Left lobe of liver (tissue), 2 donors: ENCODE data around the gene EDRF1. TPM values are rescaled to one million over a fixed set of nuclear protein-coding genes. Genes with fewer than 3 reads are reported as not detected.

Source experiments
- ATAC-seq: fragments of 200-7000 bp; cut with Tn5 transposase; one replicate; pipeline ENCODE4 v1.9.1; 2020; ENCODE audit warnings: mild to moderate bottlenecking, moderate library complexity
- DNase-seq: peaks from one replicate; pipeline ENCODE4 v3.0.0-alpha.2; 2020; ENCODE audit warnings: low spot score
- total RNA-seq: library from RNA; stranded (reverse); gene quantifications from one replicate; pipeline ENCODE4 v1.2.1, GENCODE V29; 2021
- donor health status: DM: no; HTN: no; CAD: no; lungs with moderate emphysema.
- donor health status: DM: no; HTN: yes; CAD: no.

Gene EDRF1
- total RNA-seq, 1 donor from 2014 or later: 5.7 TPM

DNA sequence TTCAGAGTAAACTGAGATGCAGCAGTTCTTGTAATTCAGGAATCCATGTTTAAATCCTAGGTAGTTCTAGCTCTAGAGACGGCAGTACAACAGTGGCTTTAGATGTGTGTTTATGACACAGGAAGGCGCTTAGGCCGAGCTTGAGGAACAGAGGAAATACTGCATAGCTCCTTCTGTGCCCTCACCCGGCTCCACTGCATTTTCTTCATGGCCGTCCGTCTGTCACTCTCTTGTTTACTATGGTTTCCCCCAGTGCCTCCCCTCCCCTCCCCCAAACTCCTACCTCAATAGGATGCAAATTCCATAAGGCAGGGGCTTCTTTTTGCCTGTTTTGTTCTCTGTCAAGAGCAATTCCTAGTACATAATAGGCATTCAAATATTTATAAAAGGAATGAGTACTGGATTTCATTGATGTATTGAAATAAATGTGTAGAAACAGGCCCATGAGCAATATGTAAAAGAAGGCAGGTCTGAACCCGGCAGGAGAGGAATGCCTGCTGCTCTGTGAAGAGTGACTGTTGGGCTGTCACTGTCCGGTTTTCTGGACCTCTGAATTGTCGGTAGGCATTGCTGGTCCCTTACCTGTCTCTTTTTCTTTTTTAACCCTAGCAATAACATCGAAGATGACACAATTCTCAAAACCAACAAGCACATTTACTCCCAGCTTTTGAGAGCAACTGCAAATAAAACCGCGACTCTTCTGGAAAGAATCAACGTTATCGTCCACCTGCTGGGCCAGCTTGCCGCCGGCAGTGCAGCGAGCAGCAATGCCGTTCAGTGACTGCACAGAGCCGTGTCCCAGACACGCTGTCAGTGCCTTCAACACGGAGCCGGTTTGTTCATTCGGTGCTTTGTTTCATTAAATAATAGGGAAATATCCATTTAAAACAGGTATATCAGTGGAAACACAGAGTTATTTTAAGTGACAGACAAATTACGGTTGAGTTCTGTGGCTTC lies 43.5 kb downstream of the EDRF1 start:
- no peak for ATAC-seq

GRCh38 chr10:125765835-125766234 lies 46.3 kb downstream of the EDRF1 start:
- ATAC-seq (no peak), DNase-seq (no peak)

More for the DNA sequence above, 43.5 kb downstream of the EDRF1 start:
- DNase-seq: no peak

DNA sequence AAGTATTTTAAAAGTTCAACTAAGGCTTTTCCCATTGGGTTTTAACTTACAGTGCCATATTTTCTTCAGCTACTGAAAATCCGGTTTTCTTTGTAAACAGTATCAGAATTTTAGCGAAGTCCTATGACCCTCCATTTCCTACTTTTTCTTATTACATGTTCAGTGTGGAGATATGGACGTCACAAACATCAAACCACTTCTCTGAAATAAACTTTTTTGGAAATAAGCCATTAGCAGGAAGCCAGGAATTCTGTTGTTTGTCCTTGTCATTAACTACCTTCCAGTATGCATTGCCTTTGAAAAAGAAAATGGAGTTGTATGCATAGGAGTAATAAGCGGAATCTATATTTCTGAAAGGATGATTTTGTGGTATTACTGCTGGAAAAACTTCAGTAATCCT lies 47.0 kb downstream of the EDRF1 start:
- DNase-seq (no peak), ATAC-seq (no peak)

DNA sequence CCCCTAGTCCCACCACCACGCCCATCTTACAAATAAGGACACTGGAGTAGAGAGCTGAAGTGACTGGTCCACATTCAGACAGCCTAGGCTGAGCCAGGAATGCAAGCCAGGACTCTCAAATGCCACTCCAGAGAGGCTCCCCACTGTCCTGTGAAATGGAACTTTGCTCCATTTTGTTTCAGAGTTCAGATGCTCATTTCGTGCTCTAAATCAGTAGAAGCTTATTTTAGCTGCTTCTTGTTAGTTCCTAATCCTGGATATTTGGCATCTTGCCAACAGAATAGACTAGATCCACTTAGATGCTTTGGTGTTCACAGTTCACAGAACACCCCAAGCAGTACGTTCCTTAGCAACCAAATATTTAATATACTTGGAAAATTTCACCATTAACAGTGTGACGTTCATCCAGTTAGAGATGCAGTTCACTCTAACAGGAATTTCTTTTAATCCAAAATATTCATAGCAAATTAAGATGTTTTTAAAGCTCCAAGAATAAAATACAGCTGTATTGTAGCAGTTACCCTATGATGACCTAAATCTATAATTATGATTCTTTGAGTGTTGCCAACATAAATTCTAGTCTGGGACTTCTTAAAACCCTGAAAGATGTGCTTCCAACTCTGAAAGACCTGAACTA lies 48.8 kb downstream of the EDRF1 start:
- ATAC-seq: no peak
- no peak for DNase-seq

GRCh38 chr10:125769175-125769574 lies 49.7 kb downstream of the EDRF1 start:
- DNase-seq (no peak), ATAC-seq (no peak)

GRCh38 chr10:125770844-125771243 lies 51.3 kb downstream of the EDRF1 start:
- no peak for DNase-seq
- ATAC-seq: no peak

- no peak for DNase-seq
These were observed 52.8 kb downstream of the EDRF1 start for GRCh38 chr10:125772112-125772863.

DNA sequence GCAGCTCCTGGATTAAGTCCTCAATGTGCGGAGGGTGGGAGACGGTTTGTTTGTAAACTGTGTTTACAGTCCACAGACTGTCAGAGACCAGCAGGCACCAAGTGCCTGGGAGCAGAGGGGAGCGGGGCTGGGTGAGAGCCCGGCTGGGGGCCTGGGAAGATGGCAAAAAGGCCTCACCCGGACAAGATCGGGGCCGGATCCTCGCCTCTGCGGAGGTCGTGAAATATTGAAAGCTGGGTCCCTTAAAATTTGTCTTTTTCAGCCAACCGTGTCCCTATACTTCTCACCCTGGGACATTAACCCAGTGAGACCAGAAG lies 53.3 kb downstream of the EDRF1 start:
- no peak for DNase-seq
- ATAC-seq: no peak

More at GRCh38 chr10:125772112-125772863, 52.8 kb downstream of the EDRF1 start:
- no peak for ATAC-seq

- DNase-seq: no peak
- ATAC-seq: peak; percentile 30
These were observed 54.4 kb downstream of the EDRF1 start for GRCh38 chr10:125773687-125774543.

GRCh38 chr10:125774581-125775191 lies 55.2 kb downstream of the EDRF1 start:
- DNase-seq (no peak), ATAC-seq (no peak)

DNA sequence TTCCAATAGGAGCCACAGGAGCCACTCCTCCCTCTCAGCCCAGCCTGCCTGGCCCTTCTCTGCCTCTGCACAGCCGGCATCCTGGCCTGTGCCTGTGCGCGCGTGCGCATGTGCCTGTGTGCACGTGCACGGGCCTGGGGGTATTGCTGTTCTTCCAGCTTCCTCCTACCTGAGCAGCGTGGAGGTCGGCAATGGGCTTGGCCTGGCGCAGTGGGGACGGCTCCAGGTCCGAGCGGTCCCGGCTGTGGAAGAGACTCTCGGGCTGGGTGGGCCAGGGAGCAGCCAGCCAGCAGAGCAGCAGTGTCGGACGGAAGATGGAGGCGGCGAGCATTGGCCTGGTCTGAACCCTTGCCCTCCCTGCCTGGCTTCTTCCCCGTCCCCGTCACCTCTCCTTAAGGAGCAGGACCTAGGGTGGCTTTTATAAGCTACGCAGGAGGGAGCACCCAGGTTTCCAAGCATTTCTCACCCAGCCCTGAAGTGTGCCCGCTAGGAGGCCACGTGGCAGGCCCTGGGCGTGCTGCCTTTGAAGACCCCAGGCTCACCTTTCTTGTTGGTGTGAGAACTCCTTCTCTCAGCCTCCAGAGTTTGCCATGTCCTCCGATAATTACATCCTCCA lies 56.1 kb downstream of the EDRF1 start, which contains the start of gene MMP21:
Gene MMP21 (minus strand): TSS at position 331 of the 616 bp plus-strand sequence. CDS start 0 bp downstream, at position 331.
- DNase-seq: no peak
- no peak for ATAC-seq

- ATAC-seq (no peak), DNase-seq (no peak)
These were observed 58.3 kb downstream of the EDRF1 start for GRCh38 chr10:125777806-125778205.

DNA sequence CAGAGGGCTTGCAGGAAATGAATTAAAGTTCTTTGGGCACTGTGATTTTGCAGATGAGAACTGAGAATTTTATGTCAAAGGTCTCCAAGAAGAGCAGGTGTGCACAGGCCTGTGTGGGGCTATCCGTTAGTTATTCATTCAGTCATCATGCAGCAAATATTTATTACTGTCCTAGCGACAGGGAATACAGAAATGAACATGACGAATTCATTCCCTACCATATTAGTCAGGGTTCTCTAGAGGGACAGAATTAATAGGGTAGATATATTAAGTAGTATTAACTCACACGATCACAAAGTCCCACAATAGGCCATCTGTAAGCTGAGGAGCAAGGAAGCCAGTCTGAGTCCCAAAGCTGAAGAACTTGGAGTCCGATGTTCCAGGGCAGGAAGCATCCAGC lies 59.0 kb downstream of the EDRF1 start:
- DNase-seq (no peak), ATAC-seq (no peak)

GRCh38 chr10:125779403-125780327 lies 60.2 kb downstream of the EDRF1 start:
- ATAC-seq (peak; percentile 54), DNase-seq (no peak)

DNA sequence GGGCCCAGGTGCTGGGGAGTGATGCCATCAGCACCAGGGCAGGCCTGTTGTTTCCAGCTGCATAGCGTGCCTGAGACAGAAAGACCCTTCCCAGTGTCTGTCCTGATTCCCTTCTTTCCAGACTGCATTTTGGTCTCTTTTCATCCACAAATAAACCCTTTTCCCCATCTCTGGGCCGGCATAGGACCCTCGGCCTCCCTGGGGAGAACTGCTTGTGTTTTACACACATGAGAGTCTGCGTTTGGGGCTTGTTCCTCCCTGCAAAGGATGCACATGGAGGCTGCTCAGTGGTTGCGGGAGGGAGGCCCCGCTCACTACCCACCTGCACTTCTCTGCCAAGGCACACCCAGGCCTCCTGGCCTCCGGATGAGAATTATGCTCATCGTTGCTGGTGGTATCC lies 61.9 kb downstream of the EDRF1 start:
- ATAC-seq (no peak), DNase-seq (no peak)

DNA sequence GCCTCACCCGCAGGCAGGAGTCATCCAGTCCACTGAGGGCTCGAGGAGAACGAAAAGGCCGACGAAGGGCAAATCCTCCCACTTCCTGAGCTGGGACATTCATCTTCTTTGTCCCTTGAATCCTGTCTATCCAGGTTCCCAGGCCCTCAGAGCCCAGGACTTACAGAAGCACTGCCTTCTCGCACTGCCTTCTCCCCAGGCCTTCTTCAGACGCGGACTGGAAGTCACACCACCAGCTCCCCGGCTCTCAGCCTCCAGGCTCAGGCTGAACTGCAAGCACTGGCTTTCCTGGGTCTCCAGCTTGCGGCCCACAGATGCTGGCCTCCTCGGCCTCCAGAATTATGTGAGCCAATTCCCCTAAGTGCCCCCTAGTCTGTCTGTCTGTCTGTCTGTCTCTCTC lies 62.5 kb downstream of the EDRF1 start:
- no peak for ATAC-seq

DNA sequence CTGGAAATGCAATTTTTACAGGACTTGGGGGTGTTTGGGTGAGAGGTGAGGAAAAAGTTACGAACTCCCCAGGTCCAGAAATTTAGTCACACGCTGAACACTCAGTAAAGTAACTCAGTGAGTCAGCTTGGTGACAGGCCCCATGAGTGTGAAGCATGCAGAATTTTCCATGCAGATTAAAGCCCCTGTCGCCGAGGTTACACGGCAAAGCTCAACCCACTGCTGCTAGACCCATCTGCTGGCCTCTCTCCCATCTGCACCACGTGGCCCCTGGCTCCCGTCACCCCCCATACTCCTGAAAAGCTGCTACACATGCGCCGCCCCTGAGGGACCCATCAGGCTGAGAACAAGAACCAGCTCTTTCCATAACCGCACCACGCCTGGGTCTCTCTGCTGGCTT lies 63.1 kb downstream of the EDRF1 start:
- no peak for DNase-seq
- no peak for ATAC-seq

More for the DNA sequence above, 62.5 kb downstream of the EDRF1 start:
- no peak for DNase-seq

- ATAC-seq (no peak), DNase-seq (no peak)
These were observed 63.9 kb downstream of the EDRF1 start for GRCh38 chr10:125783408-125783807.
